ENCODE measurements around the gene KCND3. TPM values are rescaled to one million over a fixed set of nuclear protein-coding genes. Genes with fewer than 3 reads are reported as not detected.

KCND3 gene
- polyA plus RNA-seq, 3 donors, result not detected

GRCh38 chr1:111903148-111903870, 86.2 kb downstream of the KCND3 start:
- WGBS (ENCODE audit: insufficient coverage), result 100% methylated on average over 1 of the region's 4 CpGs
- H3K4me3 ChIP-seq (replicated peaks in 1 of 3; ENCODE audit: low read depth in 2 of 3, low read length in 3 of 3), result no peak overlapping the region
- H3K9me3 ChIP-seq (replicated peaks in 1 of 2; ENCODE audit: control insufficient read depth in 1 of 2, insufficient read depth in 1 of 2, low read length in 2 of 2), result no peaks in the 10 kb centered on the region
- no peak overlapping the region for H3K9ac ChIP-seq (ENCODE audit: insufficient read depth, low read length, poor library complexity, severe bottlenecking)
- Mint-ChIP-seq H3K9me3 (peaks cover 0 to 2% (median 0%) of the 10 kb centered on the region in 7 donors), H3K27me3 (ENCODE audit: low read depth in 3 of 3) (peaks cover 8 to 13% (median 10%) of the 10 kb centered on the region in 3 donors), H3K27ac (no peak overlapping the region), H3K4me1 (no peaks in the 10 kb centered on the region), H3K4me3 (no peak overlapping the region), H3K36me3 (no peaks in the 10 kb centered on the region)
- H2AFZ ChIP-seq (ENCODE audit: insufficient read depth, low read depth, low read length, poor library complexity, severe bottlenecking), result no peak overlapping the region
- no peak overlapping the region for H3K4me2 ChIP-seq (replicated peaks; ENCODE audit: extremely low read depth, low read length, poor library complexity, severe bottlenecking)
- H3K79me2 ChIP-seq (ENCODE audit: insufficient read depth, low read length), result no peaks in the 10 kb centered on the region
- no peak overlapping the region for H3K27ac ChIP-seq (ENCODE audit: low read depth in 1 of 2, low read length in 2 of 2)
- DNase-seq, result no peak
- intact Hi-C loops (cut with micrococcal nuclease), result no loop called here
- no peaks in the 10 kb centered on the region for H3K36me3 ChIP-seq (replicated peaks in 1 of 2; ENCODE audit: control insufficient read depth in 1 of 2, insufficient read depth in 2 of 2, low read length in 2 of 2)
- no peaks in the 10 kb centered on the region for H3K27me3 ChIP-seq (ENCODE audit: control insufficient read depth in 2 of 2, insufficient read depth in 2 of 2, low read length in 2 of 2)
- no peaks in the 10 kb centered on the region for H3K4me1 ChIP-seq (ENCODE audit: control insufficient read depth in 1 of 2, insufficient read depth in 2 of 2, low read length in 2 of 2)
- TF ChIP-seq, protein P1, sequence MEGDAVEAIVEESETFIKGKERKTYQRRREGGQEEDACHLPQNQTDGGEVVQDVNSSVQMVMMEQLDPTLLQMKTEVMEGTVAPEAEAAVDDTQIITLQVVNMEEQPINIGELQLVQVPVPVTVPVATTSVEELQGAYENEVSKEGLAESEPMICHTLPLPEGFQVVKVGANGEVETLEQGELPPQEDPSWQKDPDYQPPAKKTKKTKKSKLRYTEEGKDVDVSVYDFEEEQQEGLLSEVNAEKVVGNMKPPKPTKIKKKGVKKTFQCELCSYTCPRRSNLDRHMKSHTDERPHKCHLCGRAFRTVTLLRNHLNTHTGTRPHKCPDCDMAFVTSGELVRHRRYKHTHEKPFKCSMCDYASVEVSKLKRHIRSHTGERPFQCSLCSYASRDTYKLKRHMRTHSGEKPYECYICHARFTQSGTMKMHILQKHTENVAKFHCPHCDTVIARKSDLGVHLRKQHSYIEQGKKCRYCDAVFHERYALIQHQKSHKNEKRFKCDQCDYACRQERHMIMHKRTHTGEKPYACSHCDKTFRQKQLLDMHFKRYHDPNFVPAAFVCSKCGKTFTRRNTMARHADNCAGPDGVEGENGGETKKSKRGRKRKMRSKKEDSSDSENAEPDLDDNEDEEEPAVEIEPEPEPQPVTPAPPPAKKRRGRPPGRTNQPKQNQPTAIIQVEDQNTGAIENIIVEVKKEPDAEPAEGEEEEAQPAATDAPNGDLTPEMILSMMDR (IDR thresholded peaks at IDR 0.05), result no peak
- H4K20me1 ChIP-seq (ENCODE audit: insufficient read depth, low read length), result no peaks in the 10 kb centered on the region

GRCh38 chr1:111895469-111895868, 94.0 kb downstream of the KCND3 start:
- no peak overlapping the region for H3K27ac ChIP-seq (ENCODE audit: low read depth in 1 of 2, low read length in 2 of 2)
- Mint-ChIP-seq H3K9me3 (no peaks in the 10 kb centered on the region), H3K4me3 (no peak overlapping the region), H3K4me1 (no peaks in the 10 kb centered on the region), H3K27me3 (ENCODE audit: low read depth in 3 of 3) (peaks cover 0 to 9% (median 3%) of the 10 kb centered on the region in 3 donors), H3K36me3 (no peaks in the 10 kb centered on the region), H3K27ac (no peak overlapping the region)
- H3K79me2 ChIP-seq (ENCODE audit: insufficient read depth, low read length), result no peaks in the 10 kb centered on the region
- H3K9me3 ChIP-seq (replicated peaks in 1 of 2; ENCODE audit: control insufficient read depth in 1 of 2, insufficient read depth in 1 of 2, low read length in 2 of 2), result no peaks in the 10 kb centered on the region
- no peak for DNase-seq
- H3K4me1 ChIP-seq (ENCODE audit: control insufficient read depth in 1 of 2, insufficient read depth in 2 of 2, low read length in 2 of 2), result no peaks in the 10 kb centered on the region
- H4K20me1 ChIP-seq (ENCODE audit: insufficient read depth, low read length), result no peaks in the 10 kb centered on the region
- no peaks in the 10 kb centered on the region for H3K27me3 ChIP-seq (ENCODE audit: control insufficient read depth in 2 of 2, insufficient read depth in 2 of 2, low read length in 2 of 2)
- no peaks in the 10 kb centered on the region for H3K36me3 ChIP-seq (replicated peaks in 1 of 2; ENCODE audit: control insufficient read depth in 1 of 2, insufficient read depth in 2 of 2, low read length in 2 of 2)
- H2AFZ ChIP-seq (ENCODE audit: insufficient read depth, low read depth, low read length, poor library complexity, severe bottlenecking), result no peak overlapping the region
- H3K4me2 ChIP-seq (replicated peaks; ENCODE audit: extremely low read depth, low read length, poor library complexity, severe bottlenecking), result no peak overlapping the region
- intact Hi-C loops (cut with micrococcal nuclease), result no loop called here
- TF ChIP-seq, protein P1 (IDR thresholded peaks at IDR 0.05), result no peak
- no peak overlapping the region for H3K9ac ChIP-seq (ENCODE audit: insufficient read depth, low read length, poor library complexity, severe bottlenecking)
- 33% methylated on average over 14 of the region's 16 CpGs for WGBS (ENCODE audit: insufficient coverage)
- H3K4me3 ChIP-seq (replicated peaks in 1 of 3; ENCODE audit: low read depth in 2 of 3, low read length in 3 of 3), result no peak overlapping the region

Measured in CD14-positive monocyte (primary cell).